H9 (cell line): ENCODE results near the gene RBM42. TPM values are rescaled to one million over a fixed set of nuclear protein-coding genes. Genes with fewer than 3 reads are reported as not detected.

Source experiments
- DNase-seq: peaks from one replicate; pipeline ENCODE4 v3.0.0-alpha.2; 2017
- H2AFZ ChIP-seq: one replicate; pipeline ENCODE4 v1.6.1; 2013; ENCODE audit warnings: mild to moderate bottlenecking, low read length, control low read depth, moderate library complexity
- H2AK5ac ChIP-seq: 2 replicates; pipeline ENCODE4 v1.6.1; 2013; ENCODE audit warnings: low read length, control low read depth, mixed read lengths; ENCODE audit not compliant: insufficient read length
- H2BK120ac ChIP-seq: one replicate; pipeline ENCODE4 v1.6.1; 2013; ENCODE audit warnings: low read depth, mild to moderate bottlenecking, low read length, control low read depth, inconsistent platforms; ENCODE audit not compliant: poor library complexity, severe bottlenecking
- H2BK12ac ChIP-seq: 2 replicates; pipeline ENCODE4 v1.6.1; 2013; ENCODE audit warnings: low read length, control low read depth, mixed read lengths, low read depth; ENCODE audit not compliant: insufficient read length
- H2BK15ac ChIP-seq: 2 replicates; pipeline ENCODE4 v1.6.1; 2013; ENCODE audit warnings: low read depth, low read length, control low read depth
- H2BK20ac ChIP-seq: one replicate; pipeline ENCODE4 v1.6.1; 2013; ENCODE audit warnings: low read depth, mild to moderate bottlenecking, low read length, control low read depth, inconsistent platforms; ENCODE audit not compliant: poor library complexity, severe bottlenecking
- H2BK5ac ChIP-seq: 2 replicates; pipeline ENCODE4 v1.6.1; 2013; ENCODE audit warnings: low read length, control low read depth, mixed read lengths; ENCODE audit not compliant: insufficient read length
- H3K14ac ChIP-seq: 2 replicates; pipeline ENCODE4 v1.6.1; 2013; ENCODE audit warnings: low read length, control low read depth; ENCODE audit not compliant: insufficient read depth
- H3K18ac ChIP-seq: 2 replicates; pipeline ENCODE4 v1.6.1; 2013; ENCODE audit warnings: low read depth, mild to moderate bottlenecking, mixed read lengths, low read length, control low read depth; ENCODE audit not compliant: insufficient read length
- H3K23ac ChIP-seq: 2 replicates; pipeline ENCODE4 v1.6.1; 2013; ENCODE audit warnings: low read length, control low read depth, mixed read lengths, low read depth; ENCODE audit not compliant: insufficient read length
- H3K23me2 ChIP-seq: 2 replicates; pipeline ENCODE4 v1.6.1; 2013; ENCODE audit warnings: low read depth, mild to moderate bottlenecking, mixed read lengths, low read length, control low read depth; ENCODE audit not compliant: insufficient read length, poor library complexity, severe bottlenecking
- H3K27ac ChIP-seq: 2 replicates; pipeline ENCODE4 v1.5.1; 2013; ENCODE audit warnings: low read length, control low read depth, mixed read lengths, low read depth; ENCODE audit not compliant: insufficient read length
- H3K27me3 ChIP-seq: 2 replicates; pipeline ENCODE4 v1.6.1; 2013; ENCODE audit warnings: low read length, control low read depth, inconsistent platforms; ENCODE audit not compliant: insufficient read depth
- H3K4ac ChIP-seq: 2 replicates; pipeline ENCODE4 v1.6.1; 2013; ENCODE audit warnings: low read depth, mild to moderate bottlenecking, control low read depth, inconsistent platforms, low read length, moderate library complexity
- H3K4me1 ChIP-seq: 2 replicates; pipeline ENCODE4 v1.6.1; 2013; ENCODE audit warnings: low read length, control low read depth, inconsistent platforms; ENCODE audit not compliant: insufficient read depth
- H3K4me2 ChIP-seq: 2 replicates; pipeline ENCODE4 v1.6.1; 2013; ENCODE audit warnings: low read length, control low read depth, mixed read lengths; ENCODE audit not compliant: insufficient read length, insufficient read depth
- H3K56ac ChIP-seq: 2 replicates; pipeline ENCODE4 v1.6.1; 2013; ENCODE audit warnings: low read depth, mild to moderate bottlenecking, mixed read lengths, low read length, control low read depth; ENCODE audit not compliant: insufficient read length
- H3K79me1 ChIP-seq: 2 replicates; pipeline ENCODE4 v1.6.1; 2013; ENCODE audit warnings: low read depth, mild to moderate bottlenecking, moderate library complexity, low read length, control low read depth, inconsistent platforms; ENCODE audit not compliant: insufficient read depth, poor library complexity, severe bottlenecking
- H3K79me2 ChIP-seq: 2 replicates; pipeline ENCODE4 v1.6.1; 2013; ENCODE audit warnings: low read length, control low read depth, inconsistent platforms; ENCODE audit not compliant: insufficient read depth
- H3K9ac ChIP-seq: 2 replicates; pipeline ENCODE4 v1.6.1; 2013; ENCODE audit warnings: low read length, control low read depth, mixed read lengths; ENCODE audit not compliant: insufficient read length; ENCODE audit errors: extremely low read depth
- H3K9me3 ChIP-seq: one replicate; pipeline ENCODE4 v1.6.1; 2013; ENCODE audit warnings: low read depth, low read length, inconsistent platforms; ENCODE audit not compliant: control insufficient read depth
- H3T11ph ChIP-seq: one replicate; pipeline ENCODE4 v1.6.1; 2013; ENCODE audit warnings: mild to moderate bottlenecking, low read length, control low read depth, inconsistent platforms
- H4K20me1 ChIP-seq: one replicate; pipeline ENCODE4 v1.6.1; 2013; ENCODE audit not compliant: control insufficient read depth, insufficient read length, insufficient read depth
- H4K5ac ChIP-seq: 2 replicates; pipeline ENCODE4 v1.6.1; 2013; ENCODE audit warnings: low read depth, mild to moderate bottlenecking, mixed read lengths, low read length, control low read depth; ENCODE audit not compliant: insufficient read length
- H4K8ac ChIP-seq: replicated peaks from 2 replicates; pipeline ENCODE4 v1.6.1; 2013; ENCODE audit warnings: low read length, control low read depth, mixed read lengths, low read depth; ENCODE audit not compliant: insufficient read length
- H4K91ac ChIP-seq: 2 replicates; pipeline ENCODE4 v1.6.1; 2013; ENCODE audit warnings: low read depth, mild to moderate bottlenecking, moderate library complexity, mixed read lengths, low read length, control low read depth; ENCODE audit not compliant: insufficient read length
- H3K27ac Mint-ChIP-seq, 3 experiments: 2 replicates in 2 of 3; 3 replicates in 1 of 3; pipeline ENCODE4 v1.8.0; 2020 to 2021; ENCODE audit warnings: mixed read lengths in 3 of 3, mild to moderate bottlenecking in 1 of 3, moderate library complexity in 1 of 3
- H3K27me3 Mint-ChIP-seq: 2 replicates; pipeline ENCODE4 v1.8.0; 2021; ENCODE audit warnings: low read depth, mild to moderate bottlenecking, moderate library complexity, mixed read lengths
- H3K36me3 Mint-ChIP-seq, 3 experiments: 2 replicates in 2 of 3; 3 replicates in 1 of 3; pipeline ENCODE4 v1.8.0; 2020 to 2021; ENCODE audit warnings: low read depth in 3 of 3, mixed read lengths in 3 of 3; ENCODE audit not compliant: insufficient read depth in 1 of 3
- H3K4me1 Mint-ChIP-seq, 2 experiments: 2 replicates each; pipeline ENCODE4 v1.8.0; 2020; ENCODE audit warnings: mixed read lengths in 2 of 2
- H3K4me3 Mint-ChIP-seq, 2 experiments: 2 replicates in 1 of 2; 3 replicates in 1 of 2; pipeline ENCODE4 v1.8.0; 2020 to 2021; ENCODE audit warnings: mild to moderate bottlenecking in 2 of 2, mixed read lengths in 2 of 2, moderate library complexity in 1 of 2
- H3K9me3 Mint-ChIP-seq, 2 experiments: 2 replicates in 1 of 2; 3 replicates in 1 of 2; pipeline ENCODE4 v1.8.0; 2020; ENCODE audit warnings: mild to moderate bottlenecking in 2 of 2, mixed read lengths in 2 of 2, moderate library complexity in 1 of 2
- WGBS: extraction: QIAGEN DNeasy Blood & Tissue Kit; methylation state at CpG from one replicate; pipeline ENCODE4 v1.1.7; 2013; ENCODE audit warnings: missing lambda C conversion rate, low lambda C conversion rate, mixed read lengths; ENCODE audit not compliant: insufficient read length; ENCODE audit errors: extremely low coverage; 5-methylcytosine and 5-hydroxymethylcytosine counted together
- total RNA-seq: library from RNA; stranded (reverse); gene quantifications from 2 replicates; pipeline ENCODE4 v1.2.1, GENCODE V29; 2021
- TF ChIP-seq, protein P1 (sequence below): fragments of 200-600 bp; sonication (generic); conservative IDR thresholded peaks from 3 replicates; pipeline ENCODE4 v1.8.0; 2021; ENCODE audit warnings: antibody characterized with exemption, mild to moderate bottlenecking

RBM42 gene
- total RNA-seq, 1 experiment from 2014 or later = 83.3 TPM

- TF ChIP-seq, protein P1, sequence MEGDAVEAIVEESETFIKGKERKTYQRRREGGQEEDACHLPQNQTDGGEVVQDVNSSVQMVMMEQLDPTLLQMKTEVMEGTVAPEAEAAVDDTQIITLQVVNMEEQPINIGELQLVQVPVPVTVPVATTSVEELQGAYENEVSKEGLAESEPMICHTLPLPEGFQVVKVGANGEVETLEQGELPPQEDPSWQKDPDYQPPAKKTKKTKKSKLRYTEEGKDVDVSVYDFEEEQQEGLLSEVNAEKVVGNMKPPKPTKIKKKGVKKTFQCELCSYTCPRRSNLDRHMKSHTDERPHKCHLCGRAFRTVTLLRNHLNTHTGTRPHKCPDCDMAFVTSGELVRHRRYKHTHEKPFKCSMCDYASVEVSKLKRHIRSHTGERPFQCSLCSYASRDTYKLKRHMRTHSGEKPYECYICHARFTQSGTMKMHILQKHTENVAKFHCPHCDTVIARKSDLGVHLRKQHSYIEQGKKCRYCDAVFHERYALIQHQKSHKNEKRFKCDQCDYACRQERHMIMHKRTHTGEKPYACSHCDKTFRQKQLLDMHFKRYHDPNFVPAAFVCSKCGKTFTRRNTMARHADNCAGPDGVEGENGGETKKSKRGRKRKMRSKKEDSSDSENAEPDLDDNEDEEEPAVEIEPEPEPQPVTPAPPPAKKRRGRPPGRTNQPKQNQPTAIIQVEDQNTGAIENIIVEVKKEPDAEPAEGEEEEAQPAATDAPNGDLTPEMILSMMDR = no peak
- H4K8ac ChIP-seq = no peak overlapping the region
- no peaks in the 10 kb centered on the region; the same call in 1 of the 2 replicates for H3K27me3 ChIP-seq
- no peak overlapping the region for H3K27ac ChIP-seq
- peaks cover 15% of the 10 kb centered on the region for H3K23me2 ChIP-seq
- no peak for DNase-seq
- no peak overlapping the region for H2AK5ac ChIP-seq
- H3K18ac ChIP-seq = peak overlapping the region; percentile 46
- H3K4me2 ChIP-seq = peak overlapping the region; percentile 82
- no peak overlapping the region for H2BK120ac ChIP-seq
- H3K4ac ChIP-seq = no peak overlapping the region
- Mint-ChIP-seq H3K27ac (no peak overlapping the region), H3K9me3 (no peaks in the 10 kb centered on the region; a peak in 1 of 5 replicates), H3K36me3 (peaks cover 0 to 4% (median under 1%) of the 10 kb centered on the region in 3 experiments; a peak in 5 of 7 replicates), H3K4me1 (peaks cover 34 to 42% of the 10 kb centered on the region in 2 experiments), H3K27me3 (peaks cover 24% of the 10 kb centered on the region), H3K4me3 (peak overlapping the region; percentile 66 to 91)
- H2BK5ac ChIP-seq = no peak overlapping the region
- no peaks in the 10 kb centered on the region for H3K79me1 ChIP-seq
- no peak overlapping the region for H2BK20ac ChIP-seq
- H2BK12ac ChIP-seq = no peak overlapping the region
- no peaks in the 10 kb centered on the region for H4K20me1 ChIP-seq
- no peak overlapping the region for H4K91ac ChIP-seq
- H2AFZ ChIP-seq = no peak overlapping the region
- peaks cover 10% of the 10 kb centered on the region; the same call in 1 of the 2 replicates for H3K4me1 ChIP-seq
- no CpG with 5 or more reads among the region's 15 CpGs for WGBS
- H3K79me2 ChIP-seq = no peaks in the 10 kb centered on the region
- no peak overlapping the region for H3T11ph ChIP-seq
- H3K14ac ChIP-seq = peak overlapping the region; percentile 4; the same call in 1 of the 2 replicates
- no peak overlapping the region for H4K5ac ChIP-seq
- H3K9ac ChIP-seq = no peak overlapping the region
- H2BK15ac ChIP-seq = no peak overlapping the region
- H3K9me3 ChIP-seq = no peaks in the 10 kb centered on the region
- no peak overlapping the region for H3K56ac ChIP-seq
- no peak overlapping the region for H3K23ac ChIP-seq
Observed at GRCh38 chr19:35642798-35643254, 14.0 kb downstream of the RBM42 start.
